Neural cell (in vitro differentiated cells): ENCODE data around the gene ALS2CL.

Source experiments
- CTCF ChIP-seq: fragments of 450-650 bp; IDR thresholded peaks from 2 replicates; pipeline ENCODE4 v1.5.1; 2014; ENCODE audit warnings: antibody characterized with exemption, mild to moderate bottlenecking, moderate library complexity; ENCODE audit not compliant: poor library complexity, severe bottlenecking
- EP300 ChIP-seq: fragments of 450-650 bp; conservative IDR thresholded peaks from 2 replicates; pipeline ENCODE4 v1.6.1; 2014; ENCODE audit warnings: antibody characterized with exemption, mild to moderate bottlenecking, moderate library complexity; ENCODE audit not compliant: poor library complexity, severe bottlenecking
- EZH2 ChIP-seq: fragments of 200-600, 300-800 bp; shearing (Covaris generic), sonication (generic); IDR thresholded peaks from 2 replicates; pipeline ENCODE4 v1.6.1; 2014; ENCODE audit warnings: antibody characterized with exemption, low read length, borderline replicate concordance, mild to moderate bottlenecking; ENCODE audit not compliant: insufficient read depth, poor library complexity, severe bottlenecking
- MXI1 ChIP-seq: fragments of 450-650 bp; conservative IDR thresholded peaks from 2 replicates; pipeline ENCODE4 v1.6.1; 2014; ENCODE audit warnings: antibody characterized with exemption, mild to moderate bottlenecking; ENCODE audit not compliant: poor library complexity, severe bottlenecking
- POLR2AphosphoS5 ChIP-seq: IDR thresholded peaks from 2 replicates; pipeline ENCODE4 v1.6.1; 2012
- RAD21 ChIP-seq: fragments of 450-650 bp; conservative IDR thresholded peaks from 2 replicates; pipeline ENCODE4 v1.6.1; 2014; ENCODE audit warnings: antibody characterized with exemption, mild to moderate bottlenecking, moderate library complexity
- REST ChIP-seq: IDR thresholded peaks from 2 replicates; pipeline ENCODE4 v1.6.1; 2012; ENCODE audit warnings: borderline replicate concordance
- SMC3 ChIP-seq: fragments of 450-650 bp; conservative IDR thresholded peaks from 2 replicates; pipeline ENCODE4 v1.6.1; 2014; ENCODE audit warnings: antibody characterized with exemption, mild to moderate bottlenecking, moderate library complexity; ENCODE audit not compliant: poor library complexity
- TAF1 ChIP-seq: IDR thresholded peaks from 2 replicates; pipeline ENCODE4 v1.6.1; 2012; ENCODE audit warnings: low read depth

- TF ChIP-seq CTCF (no peak), RAD21 (no peak), EZH2 (no peak), REST (no peak), TAF1 (no peak), EP300 (no peak), POLR2AphosphoS5 (no peak), SMC3 (no peak), MXI1 (no peak)
Measured at GRCh38 chr3:46667657-46668056, 25.8 kb downstream of the ALS2CL start.
